ENCODE results near the gene UCP3. TPM values are rescaled to one million over a fixed set of nuclear protein-coding genes. Genes with fewer than 3 reads are reported as not detected.

Gene UCP3, protein sequence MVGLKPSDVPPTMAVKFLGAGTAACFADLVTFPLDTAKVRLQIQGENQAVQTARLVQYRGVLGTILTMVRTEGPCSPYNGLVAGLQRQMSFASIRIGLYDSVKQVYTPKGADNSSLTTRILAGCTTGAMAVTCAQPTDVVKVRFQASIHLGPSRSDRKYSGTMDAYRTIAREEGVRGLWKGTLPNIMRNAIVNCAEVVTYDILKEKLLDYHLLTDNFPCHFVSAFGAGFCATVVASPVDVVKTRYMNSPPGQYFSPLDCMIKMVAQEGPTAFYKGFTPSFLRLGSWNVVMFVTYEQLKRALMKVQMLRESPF
- total RNA-seq (10 to 100 TPM in 1 of 5 donors, 1 to 10 TPM in 1, under 1 TPM in 2, not detected in 1; under 0.01 to 28.0 (median 1.3) TPM), polyA plus RNA-seq (1 to 10 TPM in 1 of 3 donors, under 1 TPM in 2; 0.19 to 1.4 (median 0.70) TPM)
- long read RNA-seq, donor 1 = 0 reads
- long read RNA-seq, donor 2 = 0 reads
- long read RNA-seq, donor 3, partial matches to known transcripts = 0 of 1 reads
- long read RNA-seq, donor 3, other reads (novel, unspliced or antisense) = 0 of 1 reads
- long read RNA-seq, donor 4 = 0 reads
- long read RNA-seq, donor 5 = 0 reads
- long read RNA-seq, donor 6 = 0 reads
- long read RNA-seq, donor 7 = 0 reads
- long read RNA-seq, donor 8 = 0 reads
- long read RNA-seq, donor 9 = 0 reads
- long read RNA-seq, donor 10 = 0 reads

DNA sequence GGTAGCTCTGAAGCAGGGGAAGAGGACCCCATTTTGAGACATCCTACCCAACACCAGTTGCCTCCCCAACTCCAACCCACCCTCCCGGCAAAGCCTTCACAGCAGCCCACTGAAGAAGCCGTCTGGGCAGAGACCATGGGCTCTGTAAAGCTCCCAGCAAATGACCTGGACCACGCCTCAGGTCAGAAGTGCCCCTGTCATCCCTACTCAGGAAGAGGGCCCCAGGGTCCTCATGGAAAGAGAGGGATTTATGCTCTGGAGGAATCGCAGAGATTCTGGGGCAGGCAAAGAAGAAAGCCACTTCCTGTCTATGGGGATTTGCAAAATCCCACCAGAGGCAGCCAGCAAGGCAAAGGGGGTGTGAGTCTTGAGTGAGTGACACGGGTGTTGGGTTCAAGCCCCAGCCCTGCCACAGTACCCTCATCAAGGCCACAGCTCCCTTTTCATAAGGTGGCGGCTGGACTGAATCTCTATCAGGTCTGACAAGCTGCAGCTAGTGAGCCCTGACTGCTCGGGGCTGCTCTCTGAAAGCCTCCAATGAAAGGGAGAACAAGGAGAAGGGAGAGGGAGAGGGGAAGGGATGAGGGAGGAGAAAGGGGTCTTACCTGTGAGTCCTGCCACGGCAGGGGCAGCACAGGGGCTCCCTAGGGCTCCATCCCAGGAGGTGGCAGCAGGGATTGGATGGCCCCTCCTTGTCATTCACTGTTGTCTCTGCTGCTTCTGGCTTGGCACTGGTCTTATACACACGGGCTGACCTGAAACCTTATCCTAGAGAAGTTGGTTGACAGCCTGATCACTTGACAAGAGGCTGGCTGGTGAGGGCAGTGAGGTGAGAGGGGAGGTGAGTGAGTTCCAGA lies at the start of gene UCP3:
Gene UCP3 (minus strand): TSS at position 713 of the 857 bp plus-strand sequence. CDS start 2,043 bp downstream, outside the sequence.
- no peak for DNase-seq
- peak within 1 kb of the TSS in 1 of 5 donors; percentile 50 for H3K27ac ChIP-seq
- peaks cover 0 to 31% (median 6%) of the 10 kb centered on the region in 4 donors for H3K4me1 ChIP-seq
- H3K36me3 ChIP-seq = peaks cover 1 to 26% (median 18%) of the 10 kb centered on the region in 4 donors
- H3K9me3 ChIP-seq = no peaks in the 10 kb centered on the region
- H3K27me3 ChIP-seq = no peaks in the 10 kb centered on the region
- TF ChIP-seq POLR2A (IDR thresholded peaks at IDR 0.05) = no peak
- no peak for TF ChIP-seq EP300 (IDR thresholded peaks at IDR 0.05)
- TF ChIP-seq, protein P1, sequence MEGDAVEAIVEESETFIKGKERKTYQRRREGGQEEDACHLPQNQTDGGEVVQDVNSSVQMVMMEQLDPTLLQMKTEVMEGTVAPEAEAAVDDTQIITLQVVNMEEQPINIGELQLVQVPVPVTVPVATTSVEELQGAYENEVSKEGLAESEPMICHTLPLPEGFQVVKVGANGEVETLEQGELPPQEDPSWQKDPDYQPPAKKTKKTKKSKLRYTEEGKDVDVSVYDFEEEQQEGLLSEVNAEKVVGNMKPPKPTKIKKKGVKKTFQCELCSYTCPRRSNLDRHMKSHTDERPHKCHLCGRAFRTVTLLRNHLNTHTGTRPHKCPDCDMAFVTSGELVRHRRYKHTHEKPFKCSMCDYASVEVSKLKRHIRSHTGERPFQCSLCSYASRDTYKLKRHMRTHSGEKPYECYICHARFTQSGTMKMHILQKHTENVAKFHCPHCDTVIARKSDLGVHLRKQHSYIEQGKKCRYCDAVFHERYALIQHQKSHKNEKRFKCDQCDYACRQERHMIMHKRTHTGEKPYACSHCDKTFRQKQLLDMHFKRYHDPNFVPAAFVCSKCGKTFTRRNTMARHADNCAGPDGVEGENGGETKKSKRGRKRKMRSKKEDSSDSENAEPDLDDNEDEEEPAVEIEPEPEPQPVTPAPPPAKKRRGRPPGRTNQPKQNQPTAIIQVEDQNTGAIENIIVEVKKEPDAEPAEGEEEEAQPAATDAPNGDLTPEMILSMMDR (IDR thresholded peaks at IDR 0.05) = no peak
- TF ChIP-seq POLR2AphosphoS5 (IDR thresholded peaks at IDR 0.05) = no peak
- 65 to 79% (median 71%) methylated on average over 9 of the region's 9 CpGs for WGBS, 5 donors
- intact Hi-C loops (cut with DNase I; ENCODE audit: low total_unique reads) = no loop called here
- no peak within 1 kb of the TSS for H3K4me3 ChIP-seq

DNA sequence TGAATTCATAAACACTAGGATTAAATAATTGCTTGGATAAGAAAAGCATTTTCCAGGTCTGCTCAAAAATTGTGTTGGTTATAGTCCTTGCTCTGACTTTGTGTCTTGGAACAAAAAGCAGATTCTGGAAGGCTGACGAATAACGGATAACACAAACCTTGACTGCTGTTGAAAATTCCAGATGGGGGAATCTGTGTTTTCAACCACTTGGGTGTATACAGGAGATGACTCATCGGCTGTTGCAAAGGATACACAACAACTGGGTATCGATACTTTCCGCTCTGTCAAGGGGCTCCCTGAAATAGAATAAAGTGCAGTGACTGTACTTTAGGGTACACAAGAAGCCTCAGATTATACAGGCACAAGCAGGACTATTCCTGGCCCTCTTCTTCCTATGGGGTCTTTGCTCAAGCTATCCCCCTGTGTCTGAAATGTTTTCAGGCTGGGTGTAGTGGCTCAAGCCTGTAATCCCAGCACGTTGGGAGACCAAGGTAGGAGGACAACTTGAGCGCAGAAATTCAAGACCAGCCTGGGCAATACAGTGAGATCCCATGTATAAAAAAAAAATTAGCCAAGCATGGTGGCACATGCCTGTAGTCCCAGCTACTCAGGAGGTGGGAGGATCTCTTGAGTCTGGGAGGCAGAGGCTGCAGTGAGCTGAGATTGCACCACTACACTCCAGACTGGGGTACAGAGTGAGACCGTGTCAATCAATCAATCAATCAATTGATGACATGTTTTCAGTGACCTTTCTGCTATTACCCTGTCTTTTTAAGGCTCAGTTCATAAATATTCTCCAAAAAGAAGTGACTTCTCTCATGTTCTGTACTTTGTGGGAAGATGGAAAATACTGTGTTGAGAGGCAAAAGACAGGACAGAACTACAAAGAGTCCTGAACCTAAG lies 48.6 kb upstream of the UCP3 start:
- DNase-seq = no peak
- H3K27ac ChIP-seq = no peak overlapping the region
- H3K4me1 ChIP-seq = no peaks in the 10 kb centered on the region
- no peaks in the 10 kb centered on the region for H3K9me3 ChIP-seq
- TF ChIP-seq, protein P1 (IDR thresholded peaks at IDR 0.05) = no peak
- TF ChIP-seq POLR2AphosphoS5 (IDR thresholded peaks at IDR 0.05) (no peak), EP300 (IDR thresholded peaks at IDR 0.05) (no peak), POLR2A (IDR thresholded peaks at IDR 0.05) (no peak)
- H3K36me3 ChIP-seq = peaks cover 0 to 51% (median 42%) of the 10 kb centered on the region in 4 donors
- H3K27me3 ChIP-seq = no peaks in the 10 kb centered on the region
- intact Hi-C loops (cut with DNase I; ENCODE audit: low total_unique reads) = no loop called here
- no peak overlapping the region for H3K4me3 ChIP-seq
- 71 to 91% (median 83%) methylated on average over 8 of the region's 8 CpGs for WGBS, 5 donors

DNA sequence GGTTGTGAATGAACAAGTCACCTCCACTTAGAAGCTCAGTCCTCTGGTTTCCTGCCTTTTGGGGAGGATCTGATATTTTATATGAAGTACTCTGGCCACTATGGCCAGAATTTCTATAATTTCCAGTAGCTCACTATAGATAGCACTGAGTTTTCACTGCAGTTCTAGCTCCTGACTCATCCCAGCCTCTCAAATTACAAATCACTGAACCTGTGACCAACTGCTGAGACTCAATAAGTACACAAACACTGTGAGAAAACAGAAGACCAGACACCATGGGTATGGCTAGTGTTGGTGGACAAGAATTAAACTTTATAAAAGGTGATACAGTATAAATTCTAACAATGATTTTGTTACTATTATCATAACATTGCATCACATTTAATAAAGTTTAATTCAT lies 47.1 kb upstream of the UCP3 start:
- intact Hi-C loops (cut with DNase I; ENCODE audit: low total_unique reads) = no loop called here
- TF ChIP-seq, protein P1 (IDR thresholded peaks at IDR 0.05) = no peak
- TF ChIP-seq POLR2A (IDR thresholded peaks at IDR 0.05) = no peak
- no peak for TF ChIP-seq POLR2AphosphoS5 (IDR thresholded peaks at IDR 0.05)
- no peak for TF ChIP-seq EP300 (IDR thresholded peaks at IDR 0.05)
- no peak overlapping the region for H3K27ac ChIP-seq
- no peak overlapping the region for H3K4me3 ChIP-seq
- no peak for DNase-seq
- no peaks in the 10 kb centered on the region for H3K4me1 ChIP-seq
- H3K9me3 ChIP-seq = no peaks in the 10 kb centered on the region
- H3K27me3 ChIP-seq = no peaks in the 10 kb centered on the region
- peaks cover 0 to 61% (median 49%) of the 10 kb centered on the region in 4 donors for H3K36me3 ChIP-seq

All from stomach (tissue), 19 donors.